Tibial nerve (tissue), 4 donors: Measurements from ENCODE around the gene CORO2B. TPM values are rescaled to one million over a fixed set of nuclear protein-coding genes. Genes with fewer than 3 reads are reported as not detected.

ENCODE experiments used
- DNase-seq, 2 donors: peaks; one replicate each; pipeline ENCODE4 v3.0.0-alpha.2; 2019; ENCODE audit warnings: low spot score in 2 of 2
- H3K27ac ChIP-seq, 4 donors: fragments of 200-600 bp; sonication (generic) in 3 of 4; one replicate each; pipeline ENCODE4 v1.5.1; 2017 to 2019; ENCODE audit warnings: mild to moderate bottlenecking in 1 of 4
- H3K27me3 ChIP-seq, 2 donors: fragments of 200-600 bp; sonication (generic) in 1 of 2; one replicate each; pipeline versions ENCODE4 v1.5.1 to v1.6.0; 2017 to 2019
- H3K36me3 ChIP-seq, 3 donors: fragments of 200-600 bp; sonication (generic); one replicate each; pipeline ENCODE4 v1.5.1; 2018 to 2019
- H3K4me1 ChIP-seq, 4 donors: fragments of 200-600 bp; sonication (generic) in 3 of 4; one replicate each; pipeline ENCODE4 v1.5.1; 2017 to 2019
- H3K4me3 ChIP-seq, 4 donors: fragments of 200-600 bp; sonication (generic) in 3 of 4; one replicate each; pipeline ENCODE4 v1.5.1; 2017 to 2019; ENCODE audit warnings: mild to moderate bottlenecking in 1 of 4, moderate library complexity in 1 of 4
- H3K9me3 ChIP-seq, 4 donors: fragments of 200-600 bp; sonication (generic) in 3 of 4; one replicate each; pipeline ENCODE4 v1.5.1; 2017 to 2019
- CTCF ChIP-seq, 5 experiments: fragments of 200-600 bp in 3 of 5; fragments of 450-650 bp in 2 of 5; sonication (generic) in 3 of 5; IDR thresholded peaks; one replicate each; pipeline ENCODE4 v1.5.1; 2016 to 2019; ENCODE audit warnings: antibody characterized with exemption in 5 of 5, mild to moderate bottlenecking in 3 of 5, moderate library complexity in 2 of 5
- EP300 ChIP-seq, 2 donors: sonication (generic); formaldehyde crosslinking; IDR thresholded peaks; one replicate each; pipeline ENCODE4 v1.6.1; 2017; ENCODE audit warnings: antibody characterized with exemption in 2 of 2, mild to moderate bottlenecking in 1 of 2
- POLR2A ChIP-seq, 2 donors: fragments of 450-650 bp; IDR thresholded peaks; one replicate each; pipeline ENCODE4 v1.6.1; 2017; ENCODE audit warnings: antibody characterized with exemption in 2 of 2, mild to moderate bottlenecking in 2 of 2, moderate library complexity in 2 of 2
- WGBS, 2 donors: methylation state at CpG; one replicate each; pipeline ENCODE4 v1.1.5; 2018; 5-methylcytosine and 5-hydroxymethylcytosine counted together
- total RNA-seq, 4 donors: library from RNA; depleted of rRNA; stranded (reverse); fragments of >200 nt; gene quantifications; one replicate each; pipeline ENCODE4 v1.1.0, GENCODE V29; 2016

The CORO2B gene
- total RNA-seq, 4 donors from 2014 or later: 6.3 to 12.6 (median 9.6) TPM

- no peak for DNase-seq
- TF ChIP-seq EP300 (IDR thresholded peaks at IDR 0.05) (no peak), POLR2A (IDR thresholded peaks at IDR 0.05) (no peak), CTCF (IDR thresholded peaks at IDR 0.05) (no peak)
- Histone ChIP-seq H3K9me3 (no peaks in the 10 kb centered on the region), H3K27me3 (no peaks in the 10 kb centered on the region), H3K27ac (no peak overlapping the region), H3K36me3 (no peaks in the 10 kb centered on the region), H3K4me1 (peaks cover 0 to 20% (median 0%) of the 10 kb centered on the region in 4 donors), H3K4me3 (no peak overlapping the region)
- WGBS, 2 donors: 69% methylated on average over 4 of the region's 4 CpGs
Measured at GRCh38 chr15:68672251-68672650, 93.5 kb downstream of the CORO2B start.

- 72 to 81% methylated on average over 4 of the region's 4 CpGs for WGBS, 2 donors
- no peak for TF ChIP-seq POLR2A (IDR thresholded peaks at IDR 0.05)
- no peak for TF ChIP-seq EP300 (IDR thresholded peaks at IDR 0.05)
- TF ChIP-seq CTCF (IDR thresholded peaks at IDR 0.05): peak in 3 of 5 experiments; percentile 9 to 12 (median 10)
- Histone ChIP-seq H3K9me3 (no peaks in the 10 kb centered on the region), H3K4me3 (no peak overlapping the region), H3K4me1 (peaks cover 0 to 20% (median 0%) of the 10 kb centered on the region in 4 donors), H3K27ac (no peak overlapping the region), H3K36me3 (no peaks in the 10 kb centered on the region), H3K27me3 (no peaks in the 10 kb centered on the region)
- no peak for DNase-seq
Measured at GRCh38 chr15:68672781-68673205, 94.0 kb downstream of the CORO2B start.

- TF ChIP-seq POLR2A (IDR thresholded peaks at IDR 0.05) (no peak), EP300 (IDR thresholded peaks at IDR 0.05) (no peak), CTCF (IDR thresholded peaks at IDR 0.05) (no peak)
- Histone ChIP-seq H3K9me3 (no peaks in the 10 kb centered on the region), H3K36me3 (no peaks in the 10 kb centered on the region), H3K4me1 (peaks cover 0 to 19% (median 0%) of the 10 kb centered on the region in 4 donors), H3K4me3 (no peak overlapping the region), H3K27me3 (no peaks in the 10 kb centered on the region), H3K27ac (no peak overlapping the region)
- no peak for DNase-seq
- 54 to 57% methylated on average over 5 of the region's 5 CpGs for WGBS, 2 donors
Measured at GRCh38 chr15:68674975-68675374, 96.2 kb downstream of the CORO2B start.

GRCh38 chr15:68676011-68676605, 97.3 kb downstream of the CORO2B start:
- 92% methylated on average over 7 of the region's 7 CpGs for WGBS, 2 donors

More at GRCh38 chr15:68676011-68676605, 97.3 kb downstream of the CORO2B start:
- Histone ChIP-seq H3K4me3 (no peak overlapping the region), H3K9me3 (no peaks in the 10 kb centered on the region), H3K27ac (no peak overlapping the region), H3K4me1 (peaks cover 0 to 20% (median 0%) of the 10 kb centered on the region in 4 donors), H3K36me3 (no peaks in the 10 kb centered on the region), H3K27me3 (no peaks in the 10 kb centered on the region)
- no peak for TF ChIP-seq POLR2A (IDR thresholded peaks at IDR 0.05)
- no peak for TF ChIP-seq CTCF (IDR thresholded peaks at IDR 0.05)
- no peak for TF ChIP-seq EP300 (IDR thresholded peaks at IDR 0.05)
- no peak for DNase-seq
